ENCODE measurements around the gene FAM81B. TPM values are rescaled to one million over a fixed set of nuclear protein-coding genes. Genes with fewer than 3 reads are reported as not detected.

FAM81B gene
- total and polyA plus RNA-seq, 2 donors (not counting 3 experiments of a cell fraction or from before 2014, with no cell fraction given), result not detected

- no peak overlapping the region for H3K27ac ChIP-seq (ENCODE audit: insufficient read depth, low read depth, low read length)
- CTCF ChIA-PET, result interaction anchor here (0.9 kb wide), 1 partner anchor 11 kb away, joined by 4 read pairs; no protein-coding TSS in a partner anchor
- BruUV-seq (replicated peaks), result no TSS peak
Measured at GRCh38 chr5:95403996-95404395, 12.8 kb downstream of the FAM81B start.

More at GRCh38 chr5:95403996-95404395, 12.8 kb downstream of the FAM81B start:
- POLR2A ChIA-PET, result no interaction called here
- dilution Hi-C loops (cut with MboI; ENCODE audit: extremely low pct_ligation_motif_present, low sequenced_read_pairs), result no loop called here
- no peak for DNase-seq (ENCODE audit: low read depth, low spot score)
- intact Hi-C loops (cut with micrococcal nuclease), result no loop called here
- no peak overlapping the region for H3K9ac ChIP-seq (replicated peaks; ENCODE audit: extremely low read depth, insufficient read depth, low read length)
- no peaks in the 10 kb centered on the region for H3K36me3 ChIP-seq (ENCODE audit: control insufficient read depth in 2 of 2, extremely low read depth in 1 of 2, insufficient read depth in 2 of 2, low read length in 2 of 2)
- no peak overlapping the region for H3K4me2 ChIP-seq (ENCODE audit: insufficient read depth, low read length)
- no peaks in the 10 kb centered on the region for H3K9me1 ChIP-seq (replicated peaks; ENCODE audit: control insufficient read depth, extremely low read depth, insufficient read depth, low read length)
- H3K4me1 ChIP-seq (ENCODE audit: control insufficient read depth, extremely low read depth, insufficient read depth, low read length), result peaks cover 10% of the 10 kb centered on the region
- no peaks in the 10 kb centered on the region for H4K20me1 ChIP-seq (replicated peaks; ENCODE audit: control insufficient read depth, extremely low read depth, insufficient read depth, low read length)
- H3K27me3 ChIP-seq (ENCODE audit: control insufficient read depth in 2 of 2, insufficient read depth in 2 of 2, low read length in 2 of 2), result peaks cover 0 to 4% of the 10 kb centered on the region in 2 experiments
- H3K9me3 ChIP-seq (replicated peaks; ENCODE audit: control insufficient read depth, insufficient read depth, low read length), result no peaks in the 10 kb centered on the region
- H2AFZ ChIP-seq (ENCODE audit: low read depth, low read length), result no peak overlapping the region
- no peak for FAIRE-seq
- TF ChIP-seq GATA2 (IDR thresholded peaks at IDR 0.05; ENCODE audit: insufficient read depth, insufficient read length, low read depth, low read length), result no peak
- peak; percentile 7 for TF ChIP-seq JUN (IDR thresholded peaks at IDR 0.05; ENCODE audit: borderline replicate concordance, insufficient read depth, insufficient read length, low read depth)
- TF ChIP-seq CTCF (IDR thresholded peaks at IDR 0.05; ENCODE audit: extremely low read depth in 1 of 2, insufficient read depth in 1 of 2, low read depth in 1 of 2, low read length in 2 of 2), result no peak
- TF ChIP-seq FOS (IDR thresholded peaks at IDR 0.05; ENCODE audit: borderline replicate concordance, insufficient read depth, low read length), result peak; percentile 14
- TF ChIP-seq MYC (IDR thresholded peaks at IDR 0.05; ENCODE audit: low read depth, low read length), result no peak
- TF ChIP-seq POLR2AphosphoS5 (IDR thresholded peaks at IDR 0.05; ENCODE audit: insufficient read depth, low read depth, low read length), result no peak
- no peak for TF ChIP-seq MAX (IDR thresholded peaks at IDR 0.05; ENCODE audit: insufficient read depth, insufficient read length)
- no peak for TF ChIP-seq EZH2 (IDR thresholded peaks at IDR 0.05; ENCODE audit: borderline replicate concordance, low read depth, low read length, severe bottlenecking)
- no peak for TF ChIP-seq POLR2A (IDR thresholded peaks at IDR 0.05; ENCODE audit: low read depth, low read length)
- no peak overlapping the region for H3K4me3 ChIP-seq (replicated peaks in 1 of 3; ENCODE audit: insufficient read depth in 1 of 3, low read depth in 1 of 3, low read length in 3 of 3)
- no peaks in the 10 kb centered on the region for H3K79me2 ChIP-seq (ENCODE audit: control insufficient read depth, insufficient read depth, low read length)

All from endothelial cell of umbilical vein (primary cell).